T-helper 1 cell treated with Interleukin-12 subunit alpha and Interleukin-12 subunit beta and Interleukin-4 antibody, amounts not matched to agents 30 μg/mL and 1 μg/mL, for 36 hours (primary cell): ENCODE measurements around the gene KRTAP2-3.

Source experiments
- H3K27ac Mint-ChIP-seq: one replicate; pipeline ENCODE4 v1.8.0; 2021; ENCODE audit warnings: mild to moderate bottlenecking, mixed read lengths
- H3K27me3 Mint-ChIP-seq: one replicate; pipeline ENCODE4 v1.8.0; 2021; ENCODE audit warnings: low read depth, mixed read lengths
- H3K36me3 Mint-ChIP-seq: one replicate; pipeline ENCODE4 v1.8.0; 2021; ENCODE audit warnings: low read depth, mixed read lengths
- H3K4me1 Mint-ChIP-seq: one replicate; pipeline ENCODE4 v1.8.0; 2021; ENCODE audit warnings: low read depth, mixed read lengths
- H3K4me3 Mint-ChIP-seq: one replicate; pipeline ENCODE4 v1.8.0; 2021; ENCODE audit warnings: mild to moderate bottlenecking, moderate library complexity, mixed read lengths
- H3K9me3 Mint-ChIP-seq: one replicate; pipeline ENCODE4 v1.8.0; 2021; ENCODE audit warnings: mixed read lengths

KRTAP2-3 gene

GRCh38 chr17:41026715-41027471, 33.0 kb downstream of the KRTAP2-3 start, which contains the start of gene KRTAP1-5:
Gene KRTAP1-5 (minus strand): TSS chr17:41027208. CDS start chr17:41027155, 53 bp downstream.
- H3K27ac Mint-ChIP-seq: no peak within 1 kb of the TSS
- no peaks in the 10 kb centered on the region for H3K36me3 Mint-ChIP-seq
- peaks cover 10% of the 10 kb centered on the region for H3K27me3 Mint-ChIP-seq
- H3K4me3 Mint-ChIP-seq: no peak within 1 kb of the TSS
- H3K9me3 Mint-ChIP-seq: no peaks in the 10 kb centered on the region
- H3K4me1 Mint-ChIP-seq: no peaks in the 10 kb centered on the region

- no peaks in the 10 kb centered on the region for H3K9me3 Mint-ChIP-seq
- no peak overlapping the region for H3K4me3 Mint-ChIP-seq
- no peak overlapping the region for H3K27ac Mint-ChIP-seq
- no peaks in the 10 kb centered on the region for H3K36me3 Mint-ChIP-seq
- no peaks in the 10 kb centered on the region for H3K27me3 Mint-ChIP-seq
- H3K4me1 Mint-ChIP-seq: no peaks in the 10 kb centered on the region
Observed at GRCh38 chr17:41024697-41025096, 35.2 kb downstream of the KRTAP2-3 start.

- H3K4me1 Mint-ChIP-seq: no peaks in the 10 kb centered on the region
- no peak overlapping the region for H3K4me3 Mint-ChIP-seq
- no peaks in the 10 kb centered on the region for H3K36me3 Mint-ChIP-seq
- no peak overlapping the region for H3K27ac Mint-ChIP-seq
- H3K9me3 Mint-ChIP-seq: no peaks in the 10 kb centered on the region
- peaks cover 4% of the 10 kb centered on the region for H3K27me3 Mint-ChIP-seq
Observed at GRCh38 chr17:41020336-41020735, 39.6 kb downstream of the KRTAP2-3 start.

GRCh38 chr17:41019415-41019814, 40.5 kb downstream of the KRTAP2-3 start:
- Mint-ChIP-seq H3K27me3 (peaks cover 4% of the 10 kb centered on the region), H3K9me3 (no peaks in the 10 kb centered on the region), H3K27ac (no peak overlapping the region), H3K4me1 (no peaks in the 10 kb centered on the region), H3K4me3 (no peak overlapping the region), H3K36me3 (no peaks in the 10 kb centered on the region)

GRCh38 chr17:41018541-41018940, 41.4 kb downstream of the KRTAP2-3 start:
- peaks cover 4% of the 10 kb centered on the region for H3K27me3 Mint-ChIP-seq

GRCh38 chr17:41016578-41017215, 43.2 kb downstream of the KRTAP2-3 start:
- H3K27ac Mint-ChIP-seq: no peak overlapping the region
- H3K4me3 Mint-ChIP-seq: no peak overlapping the region
- H3K4me1 Mint-ChIP-seq: no peaks in the 10 kb centered on the region
- peaks cover 8% of the 10 kb centered on the region for H3K27me3 Mint-ChIP-seq
- no peaks in the 10 kb centered on the region for H3K36me3 Mint-ChIP-seq
- no peaks in the 10 kb centered on the region for H3K9me3 Mint-ChIP-seq

More at GRCh38 chr17:41018541-41018940, 41.4 kb downstream of the KRTAP2-3 start:
- Mint-ChIP-seq H3K36me3 (no peaks in the 10 kb centered on the region), H3K4me3 (no peak overlapping the region), H3K4me1 (no peaks in the 10 kb centered on the region), H3K27ac (no peak overlapping the region), H3K9me3 (no peaks in the 10 kb centered on the region)

GRCh38 chr17:41015454-41015853, 44.5 kb downstream of the KRTAP2-3 start:
- H3K4me1 Mint-ChIP-seq: no peaks in the 10 kb centered on the region

GRCh38 chr17:41013606-41014005, 46.3 kb downstream of the KRTAP2-3 start:
- Mint-ChIP-seq H3K9me3 (no peaks in the 10 kb centered on the region), H3K27ac (no peak overlapping the region), H3K36me3 (no peaks in the 10 kb centered on the region), H3K4me3 (no peak overlapping the region), H3K27me3 (peaks cover 12% of the 10 kb centered on the region), H3K4me1 (no peaks in the 10 kb centered on the region)

More at GRCh38 chr17:41015454-41015853, 44.5 kb downstream of the KRTAP2-3 start:
- no peak overlapping the region for H3K4me3 Mint-ChIP-seq
- no peaks in the 10 kb centered on the region for H3K9me3 Mint-ChIP-seq
- H3K27me3 Mint-ChIP-seq: peaks cover 8% of the 10 kb centered on the region
- no peak overlapping the region for H3K27ac Mint-ChIP-seq
- no peaks in the 10 kb centered on the region for H3K36me3 Mint-ChIP-seq

GRCh38 chr17:41013181-41013580, 46.7 kb downstream of the KRTAP2-3 start:
- H3K27me3 Mint-ChIP-seq: peaks cover 12% of the 10 kb centered on the region
- H3K9me3 Mint-ChIP-seq: no peaks in the 10 kb centered on the region

GRCh38 chr17:41012326-41013120, 47.4 kb downstream of the KRTAP2-3 start:
- Mint-ChIP-seq H3K4me3 (no peak overlapping the region), H3K4me1 (no peaks in the 10 kb centered on the region), H3K36me3 (no peaks in the 10 kb centered on the region), H3K27ac (no peak overlapping the region), H3K27me3 (peaks cover 9% of the 10 kb centered on the region), H3K9me3 (no peaks in the 10 kb centered on the region)

More at GRCh38 chr17:41013181-41013580, 46.7 kb downstream of the KRTAP2-3 start:
- Mint-ChIP-seq H3K36me3 (no peaks in the 10 kb centered on the region), H3K4me1 (no peaks in the 10 kb centered on the region), H3K27ac (no peak overlapping the region), H3K4me3 (no peak overlapping the region)

GRCh38 chr17:41010441-41010840, 49.5 kb downstream of the KRTAP2-3 start:
- H3K4me3 Mint-ChIP-seq: no peak overlapping the region
- H3K36me3 Mint-ChIP-seq: no peaks in the 10 kb centered on the region
- peaks cover 11% of the 10 kb centered on the region for H3K27me3 Mint-ChIP-seq
- H3K9me3 Mint-ChIP-seq: no peaks in the 10 kb centered on the region
- no peak overlapping the region for H3K27ac Mint-ChIP-seq
- H3K4me1 Mint-ChIP-seq: no peaks in the 10 kb centered on the region

- H3K4me1 Mint-ChIP-seq: no peaks in the 10 kb centered on the region
Observed at GRCh38 chr17:41009936-41010335, 50.0 kb downstream of the KRTAP2-3 start.

GRCh38 chr17:41009301-41009760, 50.6 kb downstream of the KRTAP2-3 start:
- H3K27me3 Mint-ChIP-seq: peaks cover 11% of the 10 kb centered on the region
- H3K4me3 Mint-ChIP-seq: no peak overlapping the region
- no peaks in the 10 kb centered on the region for H3K9me3 Mint-ChIP-seq
- H3K36me3 Mint-ChIP-seq: no peaks in the 10 kb centered on the region
- H3K4me1 Mint-ChIP-seq: no peaks in the 10 kb centered on the region
- no peak overlapping the region for H3K27ac Mint-ChIP-seq

More at GRCh38 chr17:41009936-41010335, 50.0 kb downstream of the KRTAP2-3 start:
- Mint-ChIP-seq H3K4me3 (no peak overlapping the region), H3K27me3 (peaks cover 11% of the 10 kb centered on the region), H3K36me3 (no peaks in the 10 kb centered on the region), H3K27ac (no peak overlapping the region), H3K9me3 (no peaks in the 10 kb centered on the region)
